Stimulated activated naive B cell treated with anti-CD40 and anti-IgM and Interleukin-4, amounts not matched to agents 10 μg/mL and 1 μg/mL and 100 μg/mL, for 72 hours (primary cell): ENCODE measurements around the gene CSTPP1.
"Not testable (repeated sequence)": the region's sequence is repeated elsewhere in the genome, so short reads cannot be mapped to it uniquely, and the experiment has no call there.

Experiments
- ATAC-seq, 2 donors: fragments of 150-1000 bp; cut with Tn5 transposase; replicated peaks; 2 replicates each; pipeline ENCODE4 v1.10.0; 2021; ENCODE audit warnings: moderate library complexity in 1 of 2
- DNase-seq: peaks from one replicate; pipeline ENCODE4 v3.0.0; 2021
- H3K27ac Mint-ChIP-seq: one replicate; pipeline ENCODE4 v1.8.0; 2022; ENCODE audit warnings: mild to moderate bottlenecking, mixed read lengths
- H3K27me3 Mint-ChIP-seq, 2 donors: one replicate each; pipeline ENCODE4 v1.8.0; 2022; ENCODE audit warnings: mixed read lengths in 2 of 2
- H3K36me3 Mint-ChIP-seq, 2 donors: one replicate each; pipeline ENCODE4 v1.8.0; 2022; ENCODE audit warnings: mixed read lengths in 2 of 2, mild to moderate bottlenecking in 1 of 2
- H3K4me1 Mint-ChIP-seq, 2 donors: one replicate each; pipeline ENCODE4 v1.8.0; 2022; ENCODE audit warnings: mixed read lengths in 2 of 2, mild to moderate bottlenecking in 1 of 2
- H3K4me3 Mint-ChIP-seq, 2 donors: one replicate each; pipeline ENCODE4 v1.8.0; 2022; ENCODE audit warnings: mild to moderate bottlenecking in 2 of 2, mixed read lengths in 2 of 2, moderate library complexity in 1 of 2
- H3K9me3 Mint-ChIP-seq, 2 donors: one replicate each; pipeline ENCODE4 v1.8.0; 2022; ENCODE audit warnings: mixed read lengths in 2 of 2, mild to moderate bottlenecking in 1 of 2

CSTPP1 gene

GRCh38 chr11:46953093-46953492, 16.5 kb downstream of the CSTPP1 start:
- Mint-ChIP-seq H3K4me3 (no peak overlapping the region), H3K9me3 (no peaks in the 10 kb centered on the region), H3K36me3 (peaks cover 5 to 15% of the 10 kb centered on the region in 2 donors), H3K27ac (no peak overlapping the region), H3K4me1 (peaks cover 3 to 8% of the 10 kb centered on the region in 2 donors), H3K27me3 (no peaks in the 10 kb centered on the region)
- ATAC-seq (no peak), DNase-seq (no peak)

- no peaks in the 10 kb centered on the region for H3K27me3 Mint-ChIP-seq
These were observed 22.2 kb downstream of the CSTPP1 start for GRCh38 chr11:46958777-46959176.

GRCh38 chr11:46961041-46961440, 24.5 kb downstream of the CSTPP1 start:
- H3K4me3 Mint-ChIP-seq: no peak overlapping the region
- DNase-seq (no peak), ATAC-seq (no peak)
- H3K27me3 Mint-ChIP-seq: no peaks in the 10 kb centered on the region
- peaks cover 27 to 41% of the 10 kb centered on the region in 2 donors for H3K36me3 Mint-ChIP-seq
- peaks cover 0 to 16% of the 10 kb centered on the region in 2 donors for H3K4me1 Mint-ChIP-seq
- peaks cover 3 to 7% of the 10 kb centered on the region in 2 donors for H3K9me3 Mint-ChIP-seq
- no peak overlapping the region for H3K27ac Mint-ChIP-seq

More at GRCh38 chr11:46958777-46959176, 22.2 kb downstream of the CSTPP1 start:
- H3K9me3 Mint-ChIP-seq: peaks cover 3 to 5% of the 10 kb centered on the region in 2 donors
- ATAC-seq (no peak), DNase-seq (no peak)
- H3K36me3 Mint-ChIP-seq: peaks cover 22 to 37% of the 10 kb centered on the region in 2 donors
- peaks cover 0 to 8% of the 10 kb centered on the region in 2 donors for H3K4me1 Mint-ChIP-seq
- H3K27ac Mint-ChIP-seq: no peak overlapping the region
- H3K4me3 Mint-ChIP-seq: no peak overlapping the region

- not testable (repeated sequence) for ATAC-seq, H3K27ac Mint-ChIP-seq, H3K4me3 Mint-ChIP-seq, H3K27me3 Mint-ChIP-seq, DNase-seq, H3K9me3 Mint-ChIP-seq
- Mint-ChIP-seq H3K36me3 (peaks cover 30 to 41% of the 10 kb centered on the region in 2 donors), H3K4me1 (peaks cover 0 to 16% of the 10 kb centered on the region in 2 donors)
These were observed 25.3 kb downstream of the CSTPP1 start for GRCh38 chr11:46961886-46962285.

GRCh38 chr11:46963844-46964243, 27.3 kb downstream of the CSTPP1 start:
- Mint-ChIP-seq H3K27ac (no peak overlapping the region), H3K9me3 (peaks cover 0 to 7% of the 10 kb centered on the region in 2 donors), H3K4me1 (peaks cover 0 to 16% of the 10 kb centered on the region in 2 donors), H3K27me3 (no peaks in the 10 kb centered on the region), H3K4me3 (no peak overlapping the region), H3K36me3 (peaks cover 24 to 36% of the 10 kb centered on the region in 2 donors)
- ATAC-seq (no peak), DNase-seq (no peak)

GRCh38 chr11:46966773-46967172, 30.2 kb downstream of the CSTPP1 start:
- H3K4me1 Mint-ChIP-seq: peaks cover 0 to 16% of the 10 kb centered on the region in 2 donors
- no peaks in the 10 kb centered on the region for H3K27me3 Mint-ChIP-seq
- H3K27ac Mint-ChIP-seq: no peak overlapping the region
- no peak overlapping the region for H3K4me3 Mint-ChIP-seq
- ATAC-seq: no peak
- DNase-seq: no peak
- H3K36me3 Mint-ChIP-seq: peaks cover 11 to 15% of the 10 kb centered on the region in 2 donors
- H3K9me3 Mint-ChIP-seq: peaks cover 0 to 2% of the 10 kb centered on the region in 2 donors

- ATAC-seq: no peak
- Mint-ChIP-seq H3K9me3 (peaks cover 0 to 2% of the 10 kb centered on the region in 2 donors), H3K27ac (no peak overlapping the region), H3K4me1 (peaks cover 1 to 19% of the 10 kb centered on the region in 2 donors), H3K36me3 (peaks cover 10 to 12% of the 10 kb centered on the region in 2 donors), H3K4me3 (no peak overlapping the region), H3K27me3 (no peaks in the 10 kb centered on the region)
- no peak for DNase-seq
These were observed 31.4 kb downstream of the CSTPP1 start for GRCh38 chr11:46967962-46968361.

GRCh38 chr11:46969379-46969778, 32.8 kb downstream of the CSTPP1 start:
- H3K27me3 Mint-ChIP-seq: no peaks in the 10 kb centered on the region
- no peak overlapping the region for H3K27ac Mint-ChIP-seq

GRCh38 chr11:46970913-46971625, 34.5 kb downstream of the CSTPP1 start:
- H3K27me3 Mint-ChIP-seq: no peaks in the 10 kb centered on the region

More at GRCh38 chr11:46969379-46969778, 32.8 kb downstream of the CSTPP1 start:
- no peak for DNase-seq
- H3K4me1 Mint-ChIP-seq: peaks cover 1 to 10% of the 10 kb centered on the region in 2 donors
- H3K4me3 Mint-ChIP-seq: no peak overlapping the region
- no peak for ATAC-seq
- peaks cover 5 to 8% of the 10 kb centered on the region in 2 donors for H3K36me3 Mint-ChIP-seq
- H3K9me3 Mint-ChIP-seq: no peaks in the 10 kb centered on the region

GRCh38 chr11:46972343-46972742, 35.8 kb downstream of the CSTPP1 start:
- no peak for DNase-seq
- H3K27ac Mint-ChIP-seq: no peak overlapping the region
- H3K27me3 Mint-ChIP-seq: no peaks in the 10 kb centered on the region
- no peaks in the 10 kb centered on the region for H3K36me3 Mint-ChIP-seq
- peaks cover 5 to 12% of the 10 kb centered on the region in 2 donors for H3K4me1 Mint-ChIP-seq
- H3K4me3 Mint-ChIP-seq: no peak overlapping the region
- peak; percentile 29 to 42 for ATAC-seq
- no peaks in the 10 kb centered on the region for H3K9me3 Mint-ChIP-seq

More at GRCh38 chr11:46970913-46971625, 34.5 kb downstream of the CSTPP1 start:
- H3K4me3 Mint-ChIP-seq: no peak overlapping the region
- ATAC-seq (no peak), DNase-seq (no peak)
- H3K36me3 Mint-ChIP-seq: peaks cover 0 to 2% of the 10 kb centered on the region in 2 donors
- H3K27ac Mint-ChIP-seq: no peak overlapping the region
- H3K9me3 Mint-ChIP-seq: no peaks in the 10 kb centered on the region
- peaks cover 5 to 11% of the 10 kb centered on the region in 2 donors for H3K4me1 Mint-ChIP-seq

- no peaks in the 10 kb centered on the region for H3K9me3 Mint-ChIP-seq
These were observed 36.3 kb downstream of the CSTPP1 start for GRCh38 chr11:46972821-46973220.

GRCh38 chr11:46976182-46976854, 39.8 kb downstream of the CSTPP1 start:
- no peak overlapping the region for H3K4me3 Mint-ChIP-seq
- H3K4me1 Mint-ChIP-seq: peaks cover 5 to 17% of the 10 kb centered on the region in 2 donors
- peak; percentile 63 to 85 for ATAC-seq
- peaks cover 0 to 3% of the 10 kb centered on the region in 2 donors for H3K36me3 Mint-ChIP-seq
- DNase-seq: no peak
- H3K27ac Mint-ChIP-seq: no peak overlapping the region
- H3K9me3 Mint-ChIP-seq: no peaks in the 10 kb centered on the region
- H3K27me3 Mint-ChIP-seq: no peaks in the 10 kb centered on the region

More at GRCh38 chr11:46972821-46973220, 36.3 kb downstream of the CSTPP1 start:
- H3K4me1 Mint-ChIP-seq: peaks cover 5 to 12% of the 10 kb centered on the region in 2 donors
- H3K27ac Mint-ChIP-seq: no peak overlapping the region
- ATAC-seq (no peak), DNase-seq (no peak)
- H3K36me3 Mint-ChIP-seq: no peaks in the 10 kb centered on the region
- no peaks in the 10 kb centered on the region for H3K27me3 Mint-ChIP-seq
- no peak overlapping the region for H3K4me3 Mint-ChIP-seq

GRCh38 chr11:46977038-46977813, 40.7 kb downstream of the CSTPP1 start:
- Mint-ChIP-seq H3K27ac (peak overlapping the region; percentile 44), H3K27me3 (no peaks in the 10 kb centered on the region), H3K4me1 (peaks cover 6 to 19% of the 10 kb centered on the region in 2 donors), H3K9me3 (no peaks in the 10 kb centered on the region), H3K4me3 (no peak overlapping the region), H3K36me3 (peaks cover 0 to 3% of the 10 kb centered on the region in 2 donors)
- DNase-seq: no peak
- ATAC-seq: no peak

- Mint-ChIP-seq H3K9me3 (no peaks in the 10 kb centered on the region), H3K36me3 (peaks cover 0 to 3% of the 10 kb centered on the region in 2 donors), H3K27ac (no peak overlapping the region), H3K4me3 (no peak overlapping the region), H3K4me1 (peaks cover 5 to 16% of the 10 kb centered on the region in 2 donors), H3K27me3 (no peaks in the 10 kb centered on the region)
- no peak for DNase-seq
- ATAC-seq: no peak
These were observed 41.5 kb downstream of the CSTPP1 start for GRCh38 chr11:46978005-46978491.
